Nephron progenitor cell (in vitro differentiated cells): ENCODE results near the gene B3GALT6.

Experiments used
- DNase-seq: peaks from one replicate; pipeline ENCODE4 v3.0.0; 2021
- H3K27ac Mint-ChIP-seq: 2 replicates; pipeline ENCODE4 v1.8.0; 2021; ENCODE audit warnings: mild to moderate bottlenecking, moderate library complexity, mixed read lengths
- H3K27me3 Mint-ChIP-seq: 2 replicates; pipeline ENCODE4 v1.8.0; 2021; ENCODE audit warnings: mild to moderate bottlenecking, low read depth, mixed read lengths; ENCODE audit not compliant: poor library complexity
- H3K36me3 Mint-ChIP-seq: 2 replicates; pipeline ENCODE4 v1.8.0; 2021; ENCODE audit warnings: low read depth, mixed read lengths
- H3K4me1 Mint-ChIP-seq: 2 replicates; pipeline ENCODE4 v1.8.0; 2021; ENCODE audit warnings: mixed read lengths
- H3K4me3 Mint-ChIP-seq: 2 replicates; pipeline ENCODE4 v1.8.0; 2021; ENCODE audit warnings: mild to moderate bottlenecking, moderate library complexity, mixed read lengths
- H3K9me3 Mint-ChIP-seq: 2 replicates; pipeline ENCODE4 v1.8.0; 2021; ENCODE audit warnings: mild to moderate bottlenecking, moderate library complexity, mixed read lengths
- CTCF ChIP-seq: fragments of 200-600 bp; sonication (generic); IDR thresholded peaks from 2 replicates; pipeline ENCODE4 v1.5.0; 2021; ENCODE audit warnings: antibody characterized with exemption

The B3GALT6 gene

GRCh38 chr1:1197188-1197500 lies 34.9 kb upstream of the B3GALT6 start:
- H3K27me3 Mint-ChIP-seq = peaks cover 25% of the 10 kb centered on the region
- no peak overlapping the region for H3K27ac Mint-ChIP-seq
- H3K9me3 Mint-ChIP-seq = peaks cover 29% of the 10 kb centered on the region
- no peaks in the 10 kb centered on the region for H3K4me1 Mint-ChIP-seq
- peaks cover 6% of the 10 kb centered on the region for H3K36me3 Mint-ChIP-seq
- no peak for TF ChIP-seq CTCF
- H3K4me3 Mint-ChIP-seq = no peak overlapping the region
- DNase-seq = no peak

GRCh38 chr1:1197551-1198422 lies 34.2 kb upstream of the B3GALT6 start:
- H3K4me1 Mint-ChIP-seq = no peaks in the 10 kb centered on the region
- peaks cover 6% of the 10 kb centered on the region for H3K36me3 Mint-ChIP-seq
- DNase-seq = peak; percentile 5
- H3K27me3 Mint-ChIP-seq = peaks cover 28% of the 10 kb centered on the region
- H3K9me3 Mint-ChIP-seq = peaks cover 26% of the 10 kb centered on the region
- H3K4me3 Mint-ChIP-seq = no peak overlapping the region
- TF ChIP-seq CTCF = no peak
- H3K27ac Mint-ChIP-seq = no peak overlapping the region

GRCh38 chr1:1198423-1199140 lies 33.5 kb upstream of the B3GALT6 start:
- Mint-ChIP-seq H3K27me3 (peaks cover 31% of the 10 kb centered on the region), H3K27ac (no peak overlapping the region), H3K36me3 (peaks cover 6% of the 10 kb centered on the region), H3K4me1 (no peaks in the 10 kb centered on the region), H3K9me3 (peaks cover 23% of the 10 kb centered on the region), H3K4me3 (no peak overlapping the region)
- TF ChIP-seq CTCF = no peak
- peak; percentile 5 for DNase-seq

GRCh38 chr1:1199141-1199960 lies 32.7 kb upstream of the B3GALT6 start:
- H3K27ac Mint-ChIP-seq = no peak overlapping the region
- peaks cover 31% of the 10 kb centered on the region for H3K27me3 Mint-ChIP-seq
- H3K4me1 Mint-ChIP-seq = no peaks in the 10 kb centered on the region
- H3K9me3 Mint-ChIP-seq = peaks cover 16% of the 10 kb centered on the region
- TF ChIP-seq CTCF = no peak
- peaks cover 5% of the 10 kb centered on the region for H3K36me3 Mint-ChIP-seq
- no peak overlapping the region for H3K4me3 Mint-ChIP-seq
- peak; percentile 1 for DNase-seq

- H3K36me3 Mint-ChIP-seq = no peaks in the 10 kb centered on the region
- peaks cover 7% of the 10 kb centered on the region for H3K9me3 Mint-ChIP-seq
- no peak overlapping the region for H3K27ac Mint-ChIP-seq
- peak overlapping the region; percentile 44 for H3K4me3 Mint-ChIP-seq
- peak; percentile 10 for DNase-seq
- peaks cover 28% of the 10 kb centered on the region for H3K27me3 Mint-ChIP-seq
- no peaks in the 10 kb centered on the region for H3K4me1 Mint-ChIP-seq
- no peak for TF ChIP-seq CTCF
Measured at GRCh38 chr1:1199961-1200875, 31.8 kb upstream of the B3GALT6 start.
